ENCODE measurements around the gene NT5C.

GRCh38 chr17:75093548-75094158, 37.9 kb downstream of the NT5C start:
- no peak for TF ChIP-seq CTCF (conservative IDR thresholded peaks at IDR 0.05)
- TF ChIP-seq EZH2 (IDR thresholded peaks at IDR 0.05; ENCODE audit: low read depth): no peak
